Stimulated activated CD4-positive, alpha-beta T cell treated with anti-CD3 and anti-CD28 coated beads, Interleukin-15, amount 100 ng/mL, for 1 hour (primary cell): ENCODE measurements around the gene INSRR.
A peak's percentile ranks its signal among the peaks of the same experiment; 100 is the strongest.

ENCODE experiments used
- DNase-seq, 2 donors: peaks; one replicate each; pipeline ENCODE4 v3.0.0-alpha.2; 2020; ENCODE audit warnings: low read depth in 1 of 2, low spot score in 1 of 2

The INSRR gene

DNA sequence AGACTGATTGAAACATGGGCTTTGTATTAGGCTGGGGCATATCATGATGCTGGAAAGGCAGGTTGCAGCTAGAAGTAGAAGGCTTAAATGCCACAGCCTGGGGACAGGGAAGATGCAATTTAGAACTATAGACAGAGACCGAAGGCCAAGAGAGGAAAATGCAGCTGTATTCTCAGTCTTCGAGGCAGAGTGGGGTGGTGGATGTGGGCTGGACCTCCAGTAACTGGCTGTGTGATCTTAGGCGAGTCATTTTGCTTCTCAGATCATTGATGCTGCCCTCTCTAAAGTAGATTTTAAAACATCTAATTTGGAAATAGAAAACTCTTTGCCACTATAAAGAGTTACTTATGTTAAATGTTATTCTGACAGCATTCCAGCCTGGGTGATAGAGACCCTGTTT lies 24.6 kb downstream of the INSRR start:
- no peak for DNase-seq

DNA sequence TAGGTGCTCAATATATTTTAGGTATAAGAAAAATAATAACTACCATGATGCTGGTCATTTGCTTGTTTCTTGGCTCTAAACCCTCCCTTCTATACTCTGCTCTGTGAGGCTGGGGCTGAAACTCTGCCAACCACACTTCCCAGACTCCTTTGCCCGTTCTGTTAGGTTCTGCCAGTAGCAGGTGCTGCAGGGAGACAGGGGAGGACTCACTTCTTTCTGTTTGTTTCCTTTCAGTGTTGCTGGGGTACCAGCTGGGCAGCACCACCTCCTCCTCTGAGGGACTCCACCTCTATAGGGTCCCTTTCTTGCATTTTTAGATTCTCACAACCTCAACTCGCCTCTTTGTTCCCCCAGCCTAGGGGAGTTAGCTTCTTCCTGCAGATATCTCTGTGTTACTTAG lies 25.3 kb downstream of the INSRR start:
- no peak for DNase-seq

DNA sequence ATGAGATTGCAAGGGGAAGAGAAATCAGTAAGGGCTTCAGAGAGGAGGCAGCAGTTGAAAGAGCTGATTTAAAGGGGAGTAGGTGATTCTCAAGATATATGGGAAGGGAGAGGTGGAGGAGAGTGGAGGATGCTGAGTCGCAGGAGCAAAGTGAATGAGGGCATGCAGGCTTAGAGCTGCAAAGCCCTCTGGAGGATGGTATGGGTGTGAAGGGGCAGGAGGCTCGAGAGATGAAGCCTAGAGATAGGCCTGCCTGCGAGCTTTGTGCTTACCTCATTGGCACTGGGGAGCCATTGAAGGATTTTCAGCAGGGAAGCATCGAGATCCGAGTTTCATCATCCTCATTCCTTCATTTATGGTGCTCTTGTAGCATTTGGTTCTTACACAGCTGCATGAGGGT lies 26.5 kb downstream of the INSRR start:
- no peak for DNase-seq

DNA sequence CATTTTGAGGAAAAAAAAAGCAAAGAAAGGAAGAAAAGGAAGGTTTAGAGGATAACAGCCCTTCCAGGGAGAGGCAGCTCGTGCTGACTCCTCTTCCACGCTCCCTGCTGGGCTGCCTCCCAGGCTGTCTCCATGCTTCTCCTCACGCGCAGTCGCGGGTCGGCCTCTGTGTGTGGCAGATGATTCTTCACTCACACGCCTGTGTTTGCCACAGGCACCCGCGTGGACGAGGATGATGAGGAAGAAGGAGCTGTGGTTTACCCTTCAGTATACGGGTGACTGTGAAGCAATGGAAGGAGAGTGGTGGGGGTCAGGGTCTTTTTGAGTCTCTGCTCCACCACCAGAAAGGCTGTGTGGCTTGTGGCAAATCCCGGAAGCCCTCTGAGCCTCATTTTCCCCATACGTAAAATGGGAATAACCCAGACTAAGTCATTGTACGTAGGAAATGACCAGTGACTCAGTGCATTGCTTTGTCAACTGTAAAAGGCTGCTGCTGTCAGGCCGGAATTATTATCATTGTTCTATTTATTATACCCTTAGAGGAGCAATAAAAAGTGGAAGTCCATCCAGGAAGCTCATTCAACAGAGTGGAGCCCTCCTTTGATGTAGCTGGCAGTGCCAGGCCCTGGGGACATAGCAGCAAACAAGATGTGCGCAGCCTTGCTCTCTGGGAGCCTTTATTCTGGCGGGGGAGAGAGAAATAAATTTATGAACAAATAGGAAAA lies 30.4 kb downstream of the INSRR start:
- DNase-seq = no peak

DNA sequence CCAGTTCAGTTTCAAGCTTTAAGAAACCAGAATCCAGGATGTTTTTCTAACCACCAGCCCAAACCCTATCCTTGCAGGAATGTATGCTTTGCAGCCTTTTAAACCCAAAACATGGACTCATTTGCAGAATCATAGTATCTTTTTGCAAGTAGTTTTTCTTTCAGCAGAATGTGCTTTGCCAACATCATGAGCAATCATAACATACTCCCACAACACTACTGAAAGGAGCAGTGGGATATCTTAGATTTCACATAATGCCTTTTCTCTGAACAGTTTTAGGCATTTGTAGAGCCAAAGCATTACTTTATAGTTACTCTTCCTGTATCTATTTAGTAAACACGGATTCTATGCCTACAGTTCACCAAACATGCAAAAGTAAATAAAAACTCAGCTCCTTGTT lies 32.3 kb downstream of the INSRR start:
- no peak for DNase-seq

DNA sequence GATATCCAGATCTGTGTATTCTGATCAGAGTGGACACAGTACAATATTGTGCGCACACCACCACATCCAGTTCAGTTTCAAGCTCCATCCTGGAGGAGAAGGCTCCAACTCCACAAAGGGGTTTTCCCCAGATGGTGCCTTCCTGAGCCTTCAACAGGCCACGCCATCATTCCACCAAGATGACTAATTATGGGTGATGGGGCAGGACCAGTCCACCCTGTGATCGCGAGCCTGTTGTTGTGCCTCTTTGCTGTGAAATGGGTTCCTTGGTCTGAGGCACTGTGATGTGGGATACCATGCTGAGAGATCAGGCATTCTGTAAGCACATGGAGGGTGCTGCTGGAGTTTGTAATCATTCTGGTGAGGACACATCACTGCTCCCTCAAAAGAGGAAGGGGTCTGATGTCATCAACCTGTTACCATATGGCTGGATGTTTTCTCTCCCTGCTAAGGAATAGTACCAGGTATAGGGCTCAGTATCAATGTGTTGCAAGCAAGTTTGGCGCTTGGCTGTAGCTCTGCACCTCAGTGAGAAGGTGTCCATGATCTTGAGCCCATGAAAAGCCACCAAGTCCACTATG lies 35.6 kb downstream of the INSRR start:
- no peak for DNase-seq

DNA sequence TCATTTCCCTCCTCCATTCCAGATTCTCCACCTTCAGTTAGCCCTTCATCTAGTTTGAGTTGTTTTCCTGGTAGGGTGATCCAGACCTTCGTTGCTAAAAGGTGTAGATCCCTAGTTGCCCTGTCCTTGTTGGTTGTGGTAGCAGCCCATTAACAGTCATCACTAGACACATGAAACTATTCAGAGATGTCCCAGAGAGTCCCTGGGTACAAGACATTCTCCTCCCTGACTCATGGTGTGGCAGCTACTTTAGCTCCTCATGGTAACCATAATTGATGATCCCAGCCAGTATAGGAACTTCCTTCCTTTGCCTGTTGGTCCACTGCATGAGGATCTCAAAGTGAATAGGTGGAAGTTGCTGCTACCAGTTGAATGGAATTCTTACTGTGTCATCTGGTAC lies 36.2 kb downstream of the INSRR start:
- no peak for DNase-seq

DNA sequence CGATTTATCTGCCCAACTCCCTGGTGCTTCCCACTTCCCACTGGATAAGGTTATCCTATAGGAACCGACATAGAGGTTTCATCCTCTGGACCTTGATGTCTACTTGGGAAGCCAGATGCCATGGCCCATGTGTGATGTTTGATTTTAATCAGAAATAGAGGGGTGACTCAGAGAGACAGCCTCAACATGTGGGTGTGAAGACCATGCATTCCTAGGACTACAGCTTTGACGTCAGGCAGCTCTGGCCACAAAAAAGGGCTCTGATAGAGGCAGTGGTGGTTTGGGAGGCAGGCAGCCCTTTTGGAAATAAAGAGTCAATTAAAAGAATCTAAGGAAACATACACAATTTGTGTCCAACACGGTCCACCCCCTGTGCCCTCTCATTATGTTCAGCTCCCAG lies 37.1 kb downstream of the INSRR start:
- no peak for DNase-seq

DNA sequence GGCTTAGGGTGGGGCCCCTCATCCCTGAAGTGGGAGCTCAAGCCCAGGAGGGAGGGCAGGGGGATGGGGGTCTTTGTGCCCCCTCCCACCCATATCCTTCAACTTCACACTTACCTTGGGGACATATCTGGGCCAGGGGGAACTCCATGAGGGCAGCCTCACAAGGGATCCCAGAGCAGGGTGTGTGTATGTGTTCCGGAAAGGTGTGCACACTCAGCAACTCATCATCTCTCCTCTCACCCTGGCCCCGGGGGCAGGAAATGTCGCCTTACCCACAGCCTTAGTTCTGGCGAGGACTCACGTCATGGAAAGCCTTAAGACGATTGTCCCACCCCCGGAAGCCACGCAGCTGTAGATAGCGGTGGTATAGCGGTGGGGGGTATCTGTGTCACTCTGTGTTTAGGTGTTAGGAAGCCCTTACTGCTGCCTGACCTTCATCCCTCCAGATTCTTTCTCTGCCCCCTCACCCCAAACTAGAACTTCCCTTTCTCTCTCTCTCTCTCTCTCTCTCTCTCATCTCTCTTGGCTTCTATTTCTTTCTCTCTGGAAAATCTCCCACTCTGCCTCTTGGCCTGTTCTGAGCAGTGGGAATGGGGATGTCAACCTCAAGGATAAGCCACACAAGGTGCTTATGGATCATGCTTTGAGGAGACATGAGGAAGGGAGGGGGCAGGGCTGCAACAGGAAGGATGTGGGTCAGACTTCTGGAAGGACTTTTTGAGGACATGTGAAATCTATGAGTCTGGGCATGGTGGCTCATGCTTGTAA lies 42.2 kb downstream of the INSRR start, which contains the start of gene SH2D2A:
TSS of gene SH2D2A (minus strand) at position 288 of the 768 bp plus-strand sequence. CDS start at position 148, 140 bp downstream.
- DNase-seq = peak; percentile 78 to 90

DNA sequence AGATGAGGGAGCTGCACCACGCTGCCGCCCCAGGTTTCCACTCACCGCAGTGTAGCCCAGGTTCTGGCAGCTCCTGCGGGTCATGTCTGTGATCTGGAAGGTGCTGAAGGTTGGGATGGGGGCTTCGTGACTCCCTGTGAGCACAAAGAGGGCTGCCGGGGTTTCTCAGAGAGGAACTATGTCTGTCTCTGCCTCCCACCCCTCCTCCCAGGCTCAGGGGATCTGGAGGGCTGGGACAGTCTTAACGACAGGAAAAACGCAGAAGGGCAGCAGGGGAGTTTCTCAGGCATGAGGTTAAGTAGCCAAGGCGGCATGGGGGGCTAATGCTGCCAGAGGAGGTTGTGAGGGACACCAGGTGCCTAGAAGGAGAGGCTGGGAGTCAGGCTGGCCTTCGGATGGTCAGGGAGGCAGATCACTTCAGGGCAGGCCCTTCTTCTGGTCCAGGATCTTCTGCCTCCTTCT lies 42.9 kb downstream of the INSRR start:
- DNase-seq = no peak

DNA sequence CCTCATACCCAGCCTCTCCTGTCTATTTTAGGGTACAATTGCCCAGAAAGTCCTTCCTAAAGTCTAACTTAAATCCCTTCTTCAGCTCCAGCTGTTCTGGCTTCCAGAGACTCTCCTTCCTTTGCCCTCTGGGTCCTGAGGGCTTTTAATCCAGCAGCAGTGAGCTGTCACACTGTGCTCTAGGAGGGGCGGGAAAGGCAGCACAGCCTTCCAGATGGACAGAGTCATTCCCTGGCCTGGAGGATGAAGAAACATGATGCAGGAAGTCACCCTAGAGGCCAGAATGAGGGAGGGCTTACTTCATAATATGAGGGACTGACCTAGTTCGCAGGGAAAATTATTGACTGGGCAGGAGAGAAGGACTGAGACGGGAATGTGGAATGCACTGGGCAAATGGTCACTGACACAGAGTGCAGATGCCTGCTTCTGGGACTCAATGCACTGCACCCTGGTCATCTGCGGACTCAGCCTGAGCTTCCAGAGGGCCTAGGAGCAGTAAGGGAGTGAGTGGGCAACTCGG lies 43.5 kb downstream of the INSRR start:
- no peak for DNase-seq

DNA sequence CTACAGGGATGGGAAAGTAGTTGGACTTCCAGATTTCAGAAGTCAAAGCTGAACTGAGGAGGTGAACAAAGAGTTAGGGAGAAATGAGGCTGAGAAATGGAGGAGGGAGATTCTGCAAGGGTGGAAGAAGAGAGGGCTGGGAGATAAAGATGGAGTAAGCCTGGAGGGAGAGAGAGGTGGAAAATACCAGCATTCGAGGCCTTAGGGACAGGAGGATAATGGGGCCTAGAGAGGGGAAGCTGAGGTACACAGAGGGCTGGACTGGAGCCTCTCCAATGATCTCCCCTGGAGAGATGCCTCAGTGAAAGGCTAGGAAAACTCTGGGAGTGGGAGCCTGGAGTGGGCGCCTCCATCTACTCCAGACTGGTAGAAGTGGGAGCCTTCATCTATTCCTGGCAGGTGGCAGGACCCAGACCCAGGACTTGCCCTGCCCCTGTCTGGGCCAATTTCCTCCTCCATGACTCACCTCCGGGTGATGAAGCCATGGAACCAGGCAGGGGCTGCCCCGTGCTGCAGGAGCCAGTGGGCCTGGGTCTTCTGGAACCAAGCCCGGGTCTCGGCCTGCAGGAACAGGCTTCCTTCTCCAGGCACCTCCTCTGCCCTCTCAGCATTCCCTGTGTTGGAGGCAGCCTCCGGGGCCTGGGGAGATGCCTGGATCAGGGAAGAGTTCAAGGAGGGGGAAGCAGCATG lies 44.2 kb downstream of the INSRR start:
- peak in 1 of 2 donors; percentile 28 for DNase-seq

DNA sequence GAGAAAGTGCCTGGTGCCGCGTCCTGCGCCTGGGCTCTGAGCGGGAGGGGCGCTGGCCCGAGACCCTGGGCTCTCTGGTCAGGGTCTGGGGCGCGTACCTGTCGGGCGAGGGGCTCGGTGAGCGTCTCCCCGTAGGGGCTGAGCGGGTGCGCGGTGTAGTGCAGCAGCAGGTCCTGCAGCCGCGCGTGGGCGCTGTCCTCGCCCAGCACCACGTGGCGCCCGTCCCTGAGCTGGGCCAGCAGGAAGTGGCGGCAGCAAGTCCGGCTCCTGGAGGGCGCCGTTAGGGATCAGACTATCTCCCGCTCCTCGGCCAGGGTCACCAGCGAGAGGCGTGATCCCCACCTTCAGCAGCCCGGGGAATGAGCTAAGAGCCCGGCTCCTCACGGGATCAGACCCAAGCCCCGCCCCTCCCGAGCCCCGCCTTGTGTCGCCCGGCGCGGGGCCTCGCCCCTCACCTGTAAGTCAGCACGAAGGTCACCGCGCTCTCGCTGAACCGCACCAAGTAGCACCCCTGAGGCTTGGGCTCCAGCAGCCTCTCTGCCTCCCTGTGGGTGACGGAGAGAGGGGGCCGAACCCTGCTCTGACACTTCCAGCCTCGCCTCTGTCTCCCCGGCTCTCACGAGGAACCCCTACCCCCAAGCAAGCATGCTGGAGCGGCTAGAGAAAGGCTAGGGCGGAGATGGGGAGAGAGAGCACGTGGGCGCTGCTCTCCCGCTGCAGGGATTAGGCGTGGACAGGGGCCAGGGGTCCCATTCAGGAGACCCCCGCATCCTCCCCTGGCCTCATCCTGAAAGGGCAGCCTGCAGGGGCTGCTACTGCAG lies 45.0 kb downstream of the INSRR start:
- peak; percentile 43 to 62 for DNase-seq

DNA sequence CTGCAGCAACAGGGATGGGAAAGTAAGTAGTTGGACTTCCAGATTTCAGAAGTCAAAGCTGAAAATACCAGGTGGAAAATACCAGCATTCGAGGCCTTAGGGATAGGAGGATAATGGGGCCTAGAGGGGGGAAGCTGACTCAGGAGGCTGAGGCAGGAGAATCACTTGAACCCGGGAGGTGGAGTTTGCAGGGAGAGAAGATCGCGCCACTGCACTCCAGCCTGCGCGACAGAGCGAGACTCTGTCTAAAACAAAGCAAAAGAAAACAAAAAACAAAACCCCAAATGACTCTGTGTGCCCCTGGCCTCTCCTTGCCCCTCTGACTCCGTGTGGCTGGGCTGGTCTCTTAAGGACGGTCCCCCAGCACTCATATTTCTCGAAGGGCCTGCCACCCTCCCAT lies 45.6 kb downstream of the INSRR start:
- no peak for DNase-seq

DNA sequence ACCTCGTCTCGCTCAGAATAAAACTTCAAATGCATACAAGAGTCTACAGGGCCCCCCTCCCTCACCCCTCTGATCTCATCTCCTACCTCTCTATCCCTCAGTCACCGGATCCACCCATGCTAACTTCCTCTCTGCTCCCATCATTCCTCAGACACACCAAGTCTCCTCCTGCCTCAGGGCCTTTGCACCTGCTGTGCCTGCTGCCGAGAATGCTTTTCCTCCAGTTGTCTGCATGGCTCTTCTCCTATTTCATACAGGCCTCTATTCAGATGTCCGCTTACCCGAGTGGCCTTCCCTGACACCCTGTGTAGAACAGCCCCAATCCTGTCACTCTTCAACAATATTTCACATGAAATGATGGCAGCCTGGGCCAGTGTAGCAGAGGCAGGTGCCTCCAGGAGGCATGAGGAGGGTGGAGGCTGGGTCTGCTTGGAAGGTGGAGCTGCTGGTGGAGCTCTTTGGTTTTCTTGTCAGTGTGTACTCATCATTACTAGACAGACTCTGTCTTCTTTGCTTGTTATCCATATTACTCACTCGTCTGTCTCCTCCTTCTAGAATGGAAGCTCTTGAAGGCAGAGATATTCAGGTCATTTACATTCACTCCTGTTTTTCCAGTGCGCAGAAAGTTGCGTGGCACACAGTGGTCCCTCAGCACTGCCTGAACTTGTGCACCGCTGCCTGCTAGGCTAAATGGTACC lies 46.5 kb downstream of the INSRR start:
- DNase-seq = no peak

DNA sequence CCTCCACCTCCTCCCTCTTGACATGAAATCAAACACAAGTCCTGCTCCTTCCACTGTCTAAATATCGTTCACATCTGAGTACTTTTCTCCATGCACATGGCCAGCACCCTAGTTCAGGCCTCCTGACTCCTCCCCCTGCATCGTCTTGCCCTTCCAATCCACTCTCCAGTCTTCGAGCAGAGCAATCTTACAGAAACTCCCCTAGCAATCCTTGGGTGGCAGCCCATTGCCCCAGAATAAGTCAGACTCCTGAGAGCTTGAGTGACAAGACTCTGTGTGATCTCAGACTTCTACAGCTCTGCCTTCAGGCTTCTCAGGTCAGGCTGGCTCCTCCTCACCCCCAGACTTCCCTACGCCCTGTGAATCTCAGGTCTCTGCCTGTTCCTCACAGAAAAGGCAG lies 47.7 kb downstream of the INSRR start:
- no peak for DNase-seq

DNA sequence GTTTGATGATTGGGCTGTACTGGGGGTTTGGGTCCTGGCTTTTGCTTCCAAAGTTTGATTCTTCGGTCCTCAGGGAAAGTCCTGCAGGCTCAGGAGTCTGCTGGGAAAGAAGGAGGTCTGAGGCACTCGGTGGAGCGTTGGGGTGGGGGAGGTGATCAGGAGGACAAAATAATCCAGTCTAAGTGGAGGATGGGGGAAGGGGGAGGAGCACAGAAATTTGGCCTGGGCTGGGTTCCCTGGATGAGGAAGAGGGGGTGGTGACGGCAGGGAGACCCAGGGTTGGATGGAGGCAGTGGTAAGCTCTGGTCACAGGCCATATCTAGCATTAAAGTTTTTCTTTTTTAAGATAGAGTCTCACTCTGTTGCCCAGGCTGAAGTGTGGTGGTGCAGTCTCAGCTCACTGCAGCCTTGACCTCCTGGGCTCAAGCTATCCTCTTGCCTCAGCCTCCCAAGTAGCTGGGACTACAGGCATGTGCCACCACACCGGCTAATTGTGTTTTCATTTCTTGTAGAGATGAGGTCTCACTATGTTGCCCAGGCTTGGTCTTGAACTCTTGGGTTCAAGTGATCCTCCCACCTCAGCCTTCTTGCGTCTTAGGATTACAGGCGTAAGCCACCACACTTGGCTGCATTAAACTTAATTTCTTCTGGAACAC lies 49.1 kb downstream of the INSRR start:
- DNase-seq = no peak

DNA sequence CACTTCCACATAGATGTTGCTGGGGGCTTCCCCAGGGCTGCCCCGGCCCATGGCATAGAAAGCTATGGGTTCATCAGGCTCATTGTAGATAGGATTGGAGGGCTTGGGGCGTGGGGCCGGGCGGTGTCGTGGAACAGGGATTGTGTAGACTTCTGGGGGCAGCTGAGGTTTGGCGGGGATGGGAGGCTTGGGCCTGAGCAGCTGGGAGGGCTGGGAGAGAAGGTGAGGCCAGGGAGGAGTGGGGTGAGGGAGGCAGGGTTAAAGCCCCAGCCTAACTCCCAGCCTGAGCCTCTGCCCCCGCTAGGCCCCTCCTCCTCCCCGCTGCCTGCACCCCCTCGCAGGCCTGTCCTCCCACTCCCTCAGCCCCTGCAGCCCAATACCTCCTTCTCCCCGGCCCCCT lies 49.6 kb downstream of the INSRR start:
- no peak for DNase-seq
